ENCODE measurements around the gene ESR1.

DNA sequence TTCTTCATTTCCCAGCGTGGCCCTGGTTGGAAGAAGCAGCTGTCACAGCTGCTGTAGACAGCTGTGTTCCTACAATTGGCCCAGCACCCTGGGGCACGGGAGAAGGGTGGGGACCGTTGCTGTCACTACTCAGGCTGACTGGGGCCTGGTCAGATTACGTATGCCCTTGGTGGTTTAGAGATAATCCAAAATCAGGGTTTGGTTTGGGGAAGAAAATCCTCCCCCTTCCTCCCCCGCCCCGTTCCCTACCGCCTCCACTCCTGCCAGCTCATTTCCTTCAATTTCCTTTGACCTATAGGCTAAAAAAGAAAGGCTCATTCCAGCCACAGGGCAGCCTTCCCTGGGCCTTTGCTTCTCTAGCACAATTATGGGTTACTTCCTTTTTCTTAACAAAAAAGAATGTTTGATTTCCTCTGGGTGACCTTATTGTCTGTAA is 292.7 kb downstream of the ESR1 start:
- TF ChIP-seq, protein P1, sequence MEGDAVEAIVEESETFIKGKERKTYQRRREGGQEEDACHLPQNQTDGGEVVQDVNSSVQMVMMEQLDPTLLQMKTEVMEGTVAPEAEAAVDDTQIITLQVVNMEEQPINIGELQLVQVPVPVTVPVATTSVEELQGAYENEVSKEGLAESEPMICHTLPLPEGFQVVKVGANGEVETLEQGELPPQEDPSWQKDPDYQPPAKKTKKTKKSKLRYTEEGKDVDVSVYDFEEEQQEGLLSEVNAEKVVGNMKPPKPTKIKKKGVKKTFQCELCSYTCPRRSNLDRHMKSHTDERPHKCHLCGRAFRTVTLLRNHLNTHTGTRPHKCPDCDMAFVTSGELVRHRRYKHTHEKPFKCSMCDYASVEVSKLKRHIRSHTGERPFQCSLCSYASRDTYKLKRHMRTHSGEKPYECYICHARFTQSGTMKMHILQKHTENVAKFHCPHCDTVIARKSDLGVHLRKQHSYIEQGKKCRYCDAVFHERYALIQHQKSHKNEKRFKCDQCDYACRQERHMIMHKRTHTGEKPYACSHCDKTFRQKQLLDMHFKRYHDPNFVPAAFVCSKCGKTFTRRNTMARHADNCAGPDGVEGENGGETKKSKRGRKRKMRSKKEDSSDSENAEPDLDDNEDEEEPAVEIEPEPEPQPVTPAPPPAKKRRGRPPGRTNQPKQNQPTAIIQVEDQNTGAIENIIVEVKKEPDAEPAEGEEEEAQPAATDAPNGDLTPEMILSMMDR (IDR thresholded peaks at IDR 0.05; ENCODE audit: extremely low read depth in 1 of 2, insufficient read depth in 1 of 2, low read depth in 1 of 2, low read length in 2 of 2): no peak
- TF ChIP-seq GATA2 (IDR thresholded peaks at IDR 0.05; ENCODE audit: insufficient read depth, insufficient read length, low read depth, low read length) (peak; percentile 76), POLR2A (IDR thresholded peaks at IDR 0.05; ENCODE audit: low read depth, low read length) (no peak), POLR2AphosphoS5 (IDR thresholded peaks at IDR 0.05; ENCODE audit: insufficient read depth, low read depth, low read length) (peak; percentile 46), MYC (IDR thresholded peaks at IDR 0.05; ENCODE audit: low read depth, low read length) (no peak), EZH2 (IDR thresholded peaks at IDR 0.05; ENCODE audit: borderline replicate concordance, low read depth, low read length, severe bottlenecking) (no peak), JUN (IDR thresholded peaks at IDR 0.05; ENCODE audit: borderline replicate concordance, insufficient read depth, insufficient read length, low read depth) (no peak)
